HL-60 (cell line): ENCODE results near the gene C1orf141.

Experiments
- DNase-seq, 2 experiments: peaks; one replicate each; pipeline ENCODE4 v3.0.0-alpha.2; 2010 to 2020; ENCODE audit warnings: low read depth in 1 of 2, low spot score in 1 of 2
- H3K27ac ChIP-seq: fragments of 250-450 bp; sonication (Bioruptor Pico); replicated peaks from 2 replicates; pipeline ENCODE4 v1.5.1; 2020; ENCODE audit warnings: mild to moderate bottlenecking, moderate library complexity
- H3K27me3 ChIP-seq: fragments of 250-450 bp; sonication (Bioruptor Pico); 2 replicates; pipeline ENCODE4 v1.5.1; 2021; ENCODE audit warnings: mild to moderate bottlenecking, moderate library complexity; ENCODE audit not compliant: insufficient read depth, poor library complexity, severe bottlenecking
- H3K4me3 ChIP-seq: replicated peaks from 2 replicates; pipeline ENCODE4 v1.5.1; 2011; ENCODE audit warnings: mild to moderate bottlenecking, control low read depth, low read length; ENCODE audit not compliant: insufficient read depth
- GABPA ChIP-seq: IDR thresholded peaks from 2 replicates; pipeline ENCODE4 v1.6.1; 2012; ENCODE audit warnings: low read depth
- POLR2AphosphoS5 ChIP-seq: IDR thresholded peaks from 2 replicates; pipeline ENCODE4 v1.6.1; 2012; ENCODE audit warnings: low read depth
- REST ChIP-seq: IDR thresholded peaks from 2 replicates; pipeline ENCODE4 v1.6.1; 2012; ENCODE audit warnings: low read depth; ENCODE audit not compliant: insufficient replicate concordance
- SPI1 ChIP-seq: IDR thresholded peaks from 2 replicates; pipeline ENCODE4 v1.6.1; 2012; ENCODE audit warnings: low read depth, mild to moderate bottlenecking, borderline replicate concordance
- TF ChIP-seq, protein P1 (sequence below): IDR thresholded peaks from one replicate; pipeline ENCODE4 v1.5.1; 2011; ENCODE audit warnings: low read length, control low read depth, inconsistent platforms; ENCODE audit not compliant: insufficient read depth

The C1orf141 gene

GRCh38 chr1:67118646-67119045, 16.1 kb downstream of the C1orf141 start:
- H3K27me3 ChIP-seq: no peaks in the 10 kb centered on the region
- no peak overlapping the region for H3K27ac ChIP-seq
- no peak for DNase-seq
- H3K4me3 ChIP-seq: no peak overlapping the region
- TF ChIP-seq, protein P1, sequence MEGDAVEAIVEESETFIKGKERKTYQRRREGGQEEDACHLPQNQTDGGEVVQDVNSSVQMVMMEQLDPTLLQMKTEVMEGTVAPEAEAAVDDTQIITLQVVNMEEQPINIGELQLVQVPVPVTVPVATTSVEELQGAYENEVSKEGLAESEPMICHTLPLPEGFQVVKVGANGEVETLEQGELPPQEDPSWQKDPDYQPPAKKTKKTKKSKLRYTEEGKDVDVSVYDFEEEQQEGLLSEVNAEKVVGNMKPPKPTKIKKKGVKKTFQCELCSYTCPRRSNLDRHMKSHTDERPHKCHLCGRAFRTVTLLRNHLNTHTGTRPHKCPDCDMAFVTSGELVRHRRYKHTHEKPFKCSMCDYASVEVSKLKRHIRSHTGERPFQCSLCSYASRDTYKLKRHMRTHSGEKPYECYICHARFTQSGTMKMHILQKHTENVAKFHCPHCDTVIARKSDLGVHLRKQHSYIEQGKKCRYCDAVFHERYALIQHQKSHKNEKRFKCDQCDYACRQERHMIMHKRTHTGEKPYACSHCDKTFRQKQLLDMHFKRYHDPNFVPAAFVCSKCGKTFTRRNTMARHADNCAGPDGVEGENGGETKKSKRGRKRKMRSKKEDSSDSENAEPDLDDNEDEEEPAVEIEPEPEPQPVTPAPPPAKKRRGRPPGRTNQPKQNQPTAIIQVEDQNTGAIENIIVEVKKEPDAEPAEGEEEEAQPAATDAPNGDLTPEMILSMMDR: no peak

GRCh38 chr1:67118191-67118590, 16.6 kb downstream of the C1orf141 start:
- Histone ChIP-seq H3K4me3 (no peak overlapping the region), H3K27ac (no peak overlapping the region), H3K27me3 (no peaks in the 10 kb centered on the region)
- no peak for DNase-seq
- no peak for TF ChIP-seq GABPA

DNA sequence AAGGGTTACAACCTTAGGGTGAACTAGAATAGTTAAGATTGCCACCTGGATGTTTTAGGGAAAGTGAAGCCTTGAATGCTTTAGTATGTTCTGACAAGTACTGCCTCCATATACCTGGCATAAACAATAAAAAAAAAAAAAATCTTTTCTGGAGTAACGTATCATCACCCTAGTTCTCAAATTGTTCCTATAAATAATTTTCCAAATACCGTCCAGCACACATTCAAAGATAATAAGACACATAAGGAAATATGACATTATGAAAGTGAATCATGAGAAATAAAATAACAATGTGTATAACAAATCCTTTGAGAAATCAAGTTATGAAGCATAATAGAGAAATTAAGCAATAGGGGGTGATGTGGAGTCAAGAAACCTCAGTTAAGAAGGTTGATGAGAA, 20.6 kb downstream of the C1orf141 start:
- Histone ChIP-seq H3K27me3 (no peaks in the 10 kb centered on the region), H3K27ac (no peak overlapping the region), H3K4me3 (no peak overlapping the region)
- TF ChIP-seq, protein P1: no peak
- TF ChIP-seq POLR2AphosphoS5: no peak
- no peak for TF ChIP-seq GABPA
- no peak for TF ChIP-seq SPI1
- no peak for TF ChIP-seq REST
- no peak for DNase-seq

DNA sequence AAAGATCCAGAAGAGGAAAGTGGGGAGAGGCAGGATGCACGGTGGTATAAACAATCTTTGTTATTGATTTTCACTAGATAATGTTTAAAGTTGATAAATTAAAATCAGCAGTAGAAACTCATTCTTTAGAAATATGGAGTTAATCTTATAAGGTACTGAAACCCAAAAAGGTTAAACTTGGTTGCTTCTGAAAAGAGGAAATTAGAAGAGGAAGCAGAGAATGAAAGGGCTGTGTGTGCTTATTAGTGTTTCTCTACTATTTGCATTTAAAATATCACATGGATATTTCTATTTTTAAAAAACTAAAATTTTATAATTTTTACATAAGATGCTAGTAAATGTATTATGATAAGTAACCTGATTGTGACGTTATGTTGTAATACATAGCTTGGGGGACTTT, 24.4 kb downstream of the C1orf141 start:
- Histone ChIP-seq H3K4me3 (no peak overlapping the region), H3K27me3 (no peaks in the 10 kb centered on the region), H3K27ac (no peak overlapping the region)
- TF ChIP-seq POLR2AphosphoS5 (no peak), SPI1 (no peak), GABPA (no peak), REST (no peak)
- TF ChIP-seq, protein P1: no peak
- no peak for DNase-seq
